HEK293 (cell line): ENCODE results near the gene USO1.
"Not testable (repeated sequence)": the region's sequence is repeated elsewhere in the genome, so short reads cannot be mapped to it uniquely, and the experiment has no call there.

ENCODE experiments used
- CTCF ChIA-PET: fragments of 350-600 bp; formaldehyde crosslinking; extraction: SDS; loops from one replicate; lab custom pipeline; 2021; ENCODE audit warnings: antibody characterized with exemption; lab: Yijun Ruan, JAX
- POLR2A ChIA-PET: fragments of 300-600 bp; formaldehyde crosslinking; extraction: SDS; loops from one replicate; lab custom pipeline; 2020; ENCODE audit warnings: antibody characterized with exemption, inconsistent platforms; lab: Yijun Ruan, JAX
- H3K27ac ChIP-seq: fragments of 200-500 bp; sonication (Bioruptor generic); 2 replicates; pipeline ENCODE4 v1.5.1; 2014; ENCODE audit warnings: low read depth, low read length, control low read depth, inconsistent platforms; ENCODE audit errors: extremely low read depth
- H3K36me3 ChIP-seq, 2 experiments: fragments of 200-500 bp in 1 of 2; sonication (Bioruptor generic) in 1 of 2; 1 replicate in 1 of 2; 2 replicates in 1 of 2; pipeline ENCODE4 v1.5.1; 2014 to 2017; ENCODE audit warnings: inconsistent platforms in 2 of 2, low read length in 2 of 2; ENCODE audit not compliant: control insufficient read depth in 2 of 2, insufficient read depth in 1 of 2
- H3K4me1 ChIP-seq: fragments of 200-500 bp; sonication (Bioruptor generic); 2 replicates; pipeline ENCODE4 v1.5.1; 2014; ENCODE audit warnings: mild to moderate bottlenecking, low read length, inconsistent platforms; ENCODE audit not compliant: control insufficient read depth, insufficient read depth
- H3K4me3 ChIP-seq: 2 replicates; pipeline ENCODE4 v1.5.1; 2011; ENCODE audit warnings: low read depth, mild to moderate bottlenecking, control low read depth, low read length, moderate library complexity
- H3K9me3 ChIP-seq: fragments of 200-500 bp; sonication (Bioruptor generic); 2 replicates; pipeline ENCODE4 v1.5.1; 2014; ENCODE audit warnings: low read depth, low read length, inconsistent platforms; ENCODE audit not compliant: control insufficient read depth, insufficient read depth
- GLIS2 ChIP-seq: fragments of 450-650 bp; formaldehyde crosslinking; IDR thresholded peaks from 2 replicates; pipeline ENCODE4 v1.5.1; 2016; ENCODE audit warnings: missing biosample characterization, missing genetic modification characterization
- HOXC10 ChIP-seq: sonication (generic); formaldehyde crosslinking; IDR thresholded peaks from 2 replicates; pipeline ENCODE4 v1.8.1; 2023; ENCODE audit warnings: mild to moderate bottlenecking, missing genetic modification reagents
- KLF10 ChIP-seq: fragments of 450-650 bp; IDR thresholded peaks from 2 replicates; pipeline ENCODE4 v1.5.1; 2018; ENCODE audit warnings: missing biosample characterization, mild to moderate bottlenecking, missing genetic modification characterization
- OSR2 ChIP-seq: fragments of 450-650 bp; formaldehyde crosslinking; IDR thresholded peaks from 2 replicates; pipeline ENCODE4 v1.5.1; 2016; ENCODE audit warnings: missing biosample characterization, missing genetic modification characterization
- SETDB1 ChIP-seq: IDR thresholded peaks from one replicate; pipeline ENCODE4 v1.6.1; 2017; ENCODE audit warnings: mild to moderate bottlenecking, low read length, moderate library complexity, mixed read lengths; ENCODE audit not compliant: insufficient read length
- YY2 ChIP-seq: fragments of 450-650 bp; formaldehyde crosslinking; IDR thresholded peaks from 2 replicates; pipeline ENCODE4 v1.5.1; 2016; ENCODE audit warnings: missing biosample characterization, missing genetic modification characterization
- ZNF146 ChIP-seq: fragments of 450-650 bp; formaldehyde crosslinking; IDR thresholded peaks from 2 replicates; pipeline ENCODE4 v1.5.1; 2016; ENCODE audit warnings: missing biosample characterization, missing genetic modification characterization
- ZNF148 ChIP-seq: fragments of 450-650 bp; formaldehyde crosslinking; IDR thresholded peaks from 2 replicates; pipeline ENCODE4 v1.5.0; 2017; ENCODE audit warnings: missing biosample characterization, missing genetic modification characterization, borderline replicate concordance
- ZNF19 ChIP-seq: fragments of 450-650 bp; formaldehyde crosslinking; IDR thresholded peaks from 2 replicates; pipeline ENCODE4; 2016; ENCODE audit warnings: missing biosample characterization, missing genetic modification characterization, low read depth
- ZNF211 ChIP-seq: fragments of 450-650 bp; formaldehyde crosslinking; IDR thresholded peaks from 2 replicates; pipeline ENCODE4 v1.5.1; 2016; ENCODE audit warnings: low read depth, missing biosample characterization, missing genetic modification characterization
- ZNF362 ChIP-seq: fragments of 450-650 bp; formaldehyde crosslinking; IDR thresholded peaks from 2 replicates; pipeline ENCODE4 v1.5.1; 2016; ENCODE audit warnings: missing biosample characterization, missing genetic modification characterization
- ZNF391 ChIP-seq: fragments of 450-650 bp; formaldehyde crosslinking; IDR thresholded peaks from 2 replicates; pipeline ENCODE4 v1.5.1; 2016; ENCODE audit warnings: low read depth, missing biosample characterization, missing genetic modification characterization, borderline replicate concordance
- ZNF404 ChIP-seq: fragments of 450-650 bp; formaldehyde crosslinking; IDR thresholded peaks from 2 replicates; pipeline ENCODE4 v1.5.1; 2017; ENCODE audit warnings: missing biosample characterization, missing genetic modification characterization
- ZNF433 ChIP-seq: fragments of 450-650 bp; formaldehyde crosslinking; IDR thresholded peaks from 2 replicates; pipeline ENCODE4 v1.5.1; 2016; ENCODE audit warnings: missing biosample characterization, missing genetic modification characterization, low read depth
- ZNF548 ChIP-seq: fragments of 450-650 bp; formaldehyde crosslinking; IDR thresholded peaks from 2 replicates; pipeline ENCODE4 v1.5.1; 2016; ENCODE audit warnings: missing biosample characterization, missing genetic modification characterization
- ZNF558 ChIP-seq: fragments of 450-650 bp; formaldehyde crosslinking; IDR thresholded peaks from 2 replicates; pipeline ENCODE4 v1.5.1; 2016; ENCODE audit warnings: missing biosample characterization, missing genetic modification characterization
- ZNF561 ChIP-seq: fragments of 450-650 bp; IDR thresholded peaks from 2 replicates; pipeline ENCODE4 v1.5.1; 2018; ENCODE audit warnings: missing biosample characterization, missing genetic modification characterization, borderline replicate concordance
- ZNF830 ChIP-seq: fragments of 450-650 bp; IDR thresholded peaks from 2 replicates; pipeline ENCODE4 v1.5.0; 2018; ENCODE audit warnings: missing biosample characterization, missing genetic modification characterization, low read depth, mild to moderate bottlenecking, moderate library complexity
- ZNF843 ChIP-seq: fragments of 450-650 bp; formaldehyde crosslinking; IDR thresholded peaks from 2 replicates; pipeline ENCODE4 v1.5.1; 2016; ENCODE audit warnings: missing biosample characterization, missing genetic modification characterization
- ZSCAN23 ChIP-seq: fragments of 450-650 bp; formaldehyde crosslinking; IDR thresholded peaks from 2 replicates; pipeline ENCODE4 v1.5.1; 2016; ENCODE audit warnings: missing biosample characterization, missing genetic modification characterization

USO1 gene

GRCh38 chr4:75687125-75687524 lies 37.3 kb upstream of the USO1 start:
- H3K9me3 ChIP-seq, H3K36me3 ChIP-seq, H3K27ac ChIP-seq, POLR2A ChIA-PET, CTCF ChIA-PET, H3K4me3 ChIP-seq, H3K4me1 ChIP-seq: not testable (repeated sequence)
- peak; percentile 80 for TF ChIP-seq SETDB1

- H3K27ac ChIP-seq, H3K36me3 ChIP-seq, POLR2A ChIA-PET, H3K9me3 ChIP-seq, H3K4me3 ChIP-seq, H3K4me1 ChIP-seq: not testable (repeated sequence)
- CTCF ChIA-PET = interaction anchor here (0.7 to 1.0 kb wide), 2 partner anchors 14 to 155 kb away, joined by 4 read pairs; no protein-coding TSS in a partner anchor
Observed at GRCh38 chr4:75692066-75692465, 32.3 kb upstream of the USO1 start.

- POLR2A ChIA-PET = no interaction called here
- CTCF ChIA-PET = interaction anchor here (0.6 kb wide), 1 partner anchor 14 kb away, joined by 3 read pairs; no protein-coding TSS in a partner anchor
- no peak overlapping the region for H3K27ac ChIP-seq
- TF ChIP-seq ZNF558 (tag by site-specific recombination) (no peak), OSR2 (no peak), ZNF433 (tag by site-specific recombination) (no peak), ZNF404 (tag by site-specific recombination) (no peak), ZNF148 (tag by site-specific recombination) (no peak), ZSCAN23 (tag by site-specific recombination) (no peak), ZNF561 (no peak), ZNF211 (tag by site-specific recombination) (no peak), HOXC10 (no peak), ZNF19 (tag by site-specific recombination) (no peak), ZNF146 (no peak), ZNF548 (tag by site-specific recombination) (no peak), GLIS2 (tag by site-specific recombination) (no peak), ZNF843 (tag by site-specific recombination) (no peak), ZNF830 (tag by site-specific recombination) (no peak), KLF10 (no peak), ZNF362 (tag by site-specific recombination) (no peak)
- no peaks in the 10 kb centered on the region for H3K4me1 ChIP-seq
- no peaks in the 10 kb centered on the region for H3K9me3 ChIP-seq
- no peaks in the 10 kb centered on the region; a peak in 1 of 3 replicates for H3K36me3 ChIP-seq
- H3K4me3 ChIP-seq = no peak overlapping the region
Observed at GRCh38 chr4:75696071-75696470, 28.3 kb upstream of the USO1 start.

GRCh38 chr4:75696581-75696980 lies 27.8 kb upstream of the USO1 start:
- TF ChIP-seq YY2 (tag by site-specific recombination) (no peak), ZNF391 (tag by site-specific recombination) (no peak)
- H3K27ac ChIP-seq = no peak overlapping the region
- H3K36me3 ChIP-seq = no peaks in the 10 kb centered on the region; a peak in 1 of 3 replicates
- CTCF ChIA-PET = no interaction called here
- POLR2A ChIA-PET = no interaction called here
- no peak overlapping the region for H3K4me3 ChIP-seq
- H3K4me1 ChIP-seq = no peaks in the 10 kb centered on the region
- H3K9me3 ChIP-seq = no peaks in the 10 kb centered on the region
